Measurements from ENCODE around the gene CGA. TPM values are rescaled to one million over a fixed set of nuclear protein-coding genes. Genes with fewer than 3 reads are reported as not detected.

The CGA gene
- total RNA-seq, 4 donors from 2014 or later = not detected

DNA sequence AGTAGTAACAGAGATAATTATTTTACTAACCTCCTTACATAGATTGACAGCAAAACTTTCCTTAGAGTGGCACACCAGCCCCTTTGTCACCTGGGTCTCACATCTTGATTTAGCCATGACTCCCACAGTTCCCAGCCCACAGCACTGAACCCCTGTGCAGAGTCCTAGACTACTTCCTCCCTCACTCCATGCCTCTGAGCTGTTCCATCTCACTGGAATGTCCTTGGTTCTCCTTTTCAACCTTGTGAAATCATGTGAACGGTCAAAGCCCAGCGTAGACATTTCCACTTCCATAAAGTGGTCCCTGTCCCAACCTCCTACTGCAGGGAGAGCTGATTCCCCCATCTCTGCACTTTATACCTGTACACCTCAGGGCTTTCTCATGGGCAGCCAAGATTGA, 19.7 kb downstream of the CGA start:
- no peak for DNase-seq (ENCODE audit: low spot score in 2 of 2)
- H3K4me1 ChIP-seq = no peaks in the 10 kb centered on the region
- TF ChIP-seq POLR2A (IDR thresholded peaks at IDR 0.05) (no peak), EP300 (IDR thresholded peaks at IDR 0.05) (no peak)
- TF ChIP-seq, protein P1, sequence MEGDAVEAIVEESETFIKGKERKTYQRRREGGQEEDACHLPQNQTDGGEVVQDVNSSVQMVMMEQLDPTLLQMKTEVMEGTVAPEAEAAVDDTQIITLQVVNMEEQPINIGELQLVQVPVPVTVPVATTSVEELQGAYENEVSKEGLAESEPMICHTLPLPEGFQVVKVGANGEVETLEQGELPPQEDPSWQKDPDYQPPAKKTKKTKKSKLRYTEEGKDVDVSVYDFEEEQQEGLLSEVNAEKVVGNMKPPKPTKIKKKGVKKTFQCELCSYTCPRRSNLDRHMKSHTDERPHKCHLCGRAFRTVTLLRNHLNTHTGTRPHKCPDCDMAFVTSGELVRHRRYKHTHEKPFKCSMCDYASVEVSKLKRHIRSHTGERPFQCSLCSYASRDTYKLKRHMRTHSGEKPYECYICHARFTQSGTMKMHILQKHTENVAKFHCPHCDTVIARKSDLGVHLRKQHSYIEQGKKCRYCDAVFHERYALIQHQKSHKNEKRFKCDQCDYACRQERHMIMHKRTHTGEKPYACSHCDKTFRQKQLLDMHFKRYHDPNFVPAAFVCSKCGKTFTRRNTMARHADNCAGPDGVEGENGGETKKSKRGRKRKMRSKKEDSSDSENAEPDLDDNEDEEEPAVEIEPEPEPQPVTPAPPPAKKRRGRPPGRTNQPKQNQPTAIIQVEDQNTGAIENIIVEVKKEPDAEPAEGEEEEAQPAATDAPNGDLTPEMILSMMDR (IDR thresholded peaks at IDR 0.05) = no peak
- H3K36me3 ChIP-seq = no peaks in the 10 kb centered on the region
- H3K4me3 ChIP-seq = no peak overlapping the region
- no peak overlapping the region for H3K27ac ChIP-seq
- no peaks in the 10 kb centered on the region for H3K27me3 ChIP-seq
- WGBS, 2 donors = 61 to 71% methylated on average over 2 of the region's 2 CpGs
- no peaks in the 10 kb centered on the region for H3K9me3 ChIP-seq

DNA sequence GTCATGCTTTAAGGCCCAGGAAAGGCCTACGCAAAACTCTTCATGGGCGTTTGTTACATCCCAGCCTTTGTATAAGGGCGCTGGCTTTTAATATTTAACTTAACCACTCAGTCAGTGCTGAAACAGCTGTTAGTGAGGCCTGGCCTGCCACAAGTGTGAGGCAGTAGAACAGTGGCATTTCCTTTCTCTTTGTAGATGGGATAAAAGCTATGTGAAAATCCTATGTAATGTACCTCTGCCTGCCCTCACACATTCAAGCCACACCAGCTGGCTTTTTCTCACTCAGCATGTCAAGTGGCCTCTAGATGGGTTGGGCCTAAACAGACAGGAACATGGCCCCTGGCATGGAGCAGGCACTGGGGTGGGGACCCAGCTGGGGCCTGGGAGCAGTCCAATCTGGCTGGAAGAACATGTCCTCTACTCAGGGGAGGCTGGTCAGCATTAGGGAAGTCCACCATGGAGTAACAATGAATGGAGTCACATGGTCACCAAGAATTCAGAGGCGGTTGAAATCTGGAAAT, 20.7 kb downstream of the CGA start:
- Histone ChIP-seq H3K27me3 (no peaks in the 10 kb centered on the region), H3K4me3 (no peak overlapping the region), H3K27ac (no peak overlapping the region), H3K36me3 (no peaks in the 10 kb centered on the region), H3K9me3 (no peaks in the 10 kb centered on the region), H3K4me1 (no peaks in the 10 kb centered on the region)
- WGBS, 2 donors = 64 to 69% methylated on average over 4 of the region's 4 CpGs
- no peak for DNase-seq (ENCODE audit: low spot score in 2 of 2)
- TF ChIP-seq, protein P1 (IDR thresholded peaks at IDR 0.05) = no peak
- TF ChIP-seq POLR2A (IDR thresholded peaks at IDR 0.05) (no peak), EP300 (IDR thresholded peaks at IDR 0.05) (no peak)

DNA sequence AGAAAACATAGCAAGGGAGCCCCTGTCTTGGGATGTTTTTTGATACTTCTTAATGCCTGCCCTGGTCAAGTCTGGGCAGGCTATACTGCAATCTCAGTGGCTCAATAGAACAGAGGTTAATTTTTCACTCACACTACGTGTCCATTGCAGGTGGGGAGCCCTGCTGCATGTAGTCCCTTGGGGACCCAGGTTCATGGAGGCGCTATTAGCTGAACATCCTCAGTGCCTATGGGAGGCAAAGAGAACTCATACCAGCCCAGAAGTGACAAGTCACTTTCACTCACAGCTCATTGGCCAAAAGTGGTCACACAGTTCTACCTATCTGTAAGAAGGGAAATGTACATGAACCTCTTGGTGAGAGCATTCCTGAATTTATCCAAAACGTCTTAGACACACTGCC, 23.2 kb downstream of the CGA start:
- no peak for DNase-seq (ENCODE audit: low spot score in 2 of 2)
- Histone ChIP-seq H3K4me1 (no peaks in the 10 kb centered on the region), H3K36me3 (no peaks in the 10 kb centered on the region), H3K27me3 (no peaks in the 10 kb centered on the region), H3K4me3 (no peak overlapping the region), H3K9me3 (no peaks in the 10 kb centered on the region), H3K27ac (no peak overlapping the region)
- 63 to 75% methylated on average over 3 of the region's 3 CpGs for WGBS, 2 donors
- TF ChIP-seq, protein P1 (IDR thresholded peaks at IDR 0.05) = no peak
- TF ChIP-seq POLR2A (IDR thresholded peaks at IDR 0.05) (no peak), EP300 (IDR thresholded peaks at IDR 0.05) (no peak)

- Histone ChIP-seq H3K4me1 (no peaks in the 10 kb centered on the region), H3K4me3 (no peak overlapping the region), H3K36me3 (no peaks in the 10 kb centered on the region), H3K27me3 (no peaks in the 10 kb centered on the region), H3K9me3 (no peaks in the 10 kb centered on the region), H3K27ac (no peak overlapping the region)
- 58 to 70% methylated on average over 2 of the region's 2 CpGs for WGBS, 2 donors
- no peak for DNase-seq (ENCODE audit: low spot score in 2 of 2)
- no peak for TF ChIP-seq POLR2A (IDR thresholded peaks at IDR 0.05)
- TF ChIP-seq, protein P1 (IDR thresholded peaks at IDR 0.05) = no peak
- no peak for TF ChIP-seq EP300 (IDR thresholded peaks at IDR 0.05)
These were observed 24.2 kb downstream of the CGA start for GRCh38 chr6:87070741-87071140.

GRCh38 chr6:87068795-87069194, 26.1 kb downstream of the CGA start:
- WGBS, 2 donors = 83 to 88% methylated on average over 3 of the region's 3 CpGs
- TF ChIP-seq, protein P1 (IDR thresholded peaks at IDR 0.05) = no peak
- TF ChIP-seq POLR2A (IDR thresholded peaks at IDR 0.05) (no peak), EP300 (IDR thresholded peaks at IDR 0.05) (no peak)
- DNase-seq (ENCODE audit: low spot score in 2 of 2) = no peak
- Histone ChIP-seq H3K9me3 (no peaks in the 10 kb centered on the region), H3K4me3 (no peak overlapping the region), H3K36me3 (no peaks in the 10 kb centered on the region), H3K4me1 (no peaks in the 10 kb centered on the region), H3K27ac (no peak overlapping the region), H3K27me3 (no peaks in the 10 kb centered on the region)
